ENCODE results near the gene SRMS.

The SRMS gene

DNA sequence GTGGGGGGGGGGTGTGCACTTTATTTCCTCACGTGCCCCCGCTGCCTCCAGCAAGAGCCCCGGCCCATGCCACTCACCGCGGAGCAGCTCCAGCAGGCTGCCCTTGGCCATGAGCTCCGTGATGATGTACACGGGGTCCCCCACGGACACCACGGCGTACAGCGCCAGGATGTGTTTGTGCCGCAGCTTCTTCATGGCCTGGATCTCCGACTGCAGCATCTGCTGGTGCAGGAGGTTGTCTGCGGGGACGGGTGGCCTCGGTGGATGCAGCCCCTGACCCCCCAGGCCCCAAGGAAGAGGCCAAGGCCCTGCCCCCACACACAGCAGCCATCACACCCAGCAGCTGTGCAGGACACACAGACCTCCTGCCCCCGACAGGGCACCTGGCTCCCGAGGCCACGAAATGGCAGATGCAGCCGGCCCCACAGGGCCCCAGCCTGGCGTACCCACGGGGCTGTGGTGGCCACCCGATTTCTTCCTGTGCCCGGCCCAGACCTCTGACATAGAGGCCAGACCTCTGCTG, 15.0 kb downstream of the SRMS start:
- H3K4me3 ChIP-seq (ENCODE audit: low read depth, low read length), result no peak overlapping the region
- no peak overlapping the region for H3K27ac ChIP-seq
- no peaks in the 10 kb centered on the region for H3K79me2 ChIP-seq
- H3K27me3 ChIP-seq (ENCODE audit: control insufficient read depth, insufficient read depth, low read length), result no peaks in the 10 kb centered on the region
- no peak overlapping the region for H3K9ac ChIP-seq
- no peak for TF ChIP-seq CTCF (IDR thresholded peaks at IDR 0.05)
- H3K4me1 ChIP-seq, result no peaks in the 10 kb centered on the region
- H3K36me3 ChIP-seq (ENCODE audit: control insufficient read depth, insufficient read depth, low read length), result no peaks in the 10 kb centered on the region
- no peak overlapping the region for H3K4me2 ChIP-seq (ENCODE audit: low read length)
- H3K9me3 ChIP-seq (ENCODE audit: control insufficient read depth, low read length), result no peaks in the 10 kb centered on the region
- H2AFZ ChIP-seq, result no peak overlapping the region

- Histone ChIP-seq H3K4me2 (ENCODE audit: low read length) (no peak overlapping the region), H3K27me3 (ENCODE audit: control insufficient read depth, insufficient read depth, low read length) (no peaks in the 10 kb centered on the region), H3K36me3 (ENCODE audit: control insufficient read depth, insufficient read depth, low read length) (no peaks in the 10 kb centered on the region), H2AFZ (no peak overlapping the region), H3K4me1 (no peaks in the 10 kb centered on the region), H3K9ac (no peak overlapping the region), H3K9me3 (ENCODE audit: control insufficient read depth, low read length) (no peaks in the 10 kb centered on the region), H3K79me2 (no peaks in the 10 kb centered on the region), H3K4me3 (ENCODE audit: low read depth, low read length) (no peak overlapping the region), H3K27ac (no peak overlapping the region)
- no peak for TF ChIP-seq CTCF (IDR thresholded peaks at IDR 0.05)
Observed at GRCh38 chr20:63531686-63532448, 15.7 kb downstream of the SRMS start.

DNA sequence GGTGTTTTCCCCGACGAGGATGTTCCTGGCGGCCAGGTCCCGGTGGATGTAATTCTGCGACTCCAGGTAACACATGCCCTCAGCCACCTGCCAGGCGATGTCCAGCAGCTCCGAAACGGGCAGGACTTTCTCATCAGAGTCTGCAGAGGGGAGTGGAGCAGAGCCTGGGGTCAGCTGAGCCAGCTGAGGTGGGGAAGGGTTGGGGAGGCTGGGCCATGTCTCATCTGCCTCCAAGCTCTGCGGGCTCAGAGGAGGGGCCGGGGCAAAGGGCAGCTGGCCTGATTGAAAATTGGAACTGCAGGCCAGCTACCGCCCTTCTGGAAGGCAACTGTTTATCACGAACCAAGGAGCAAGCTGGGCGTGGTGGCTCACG, 16.8 kb downstream of the SRMS start:
- Histone ChIP-seq H3K9me3 (ENCODE audit: control insufficient read depth, low read length) (no peaks in the 10 kb centered on the region), H3K79me2 (no peaks in the 10 kb centered on the region), H3K36me3 (ENCODE audit: control insufficient read depth, insufficient read depth, low read length) (no peaks in the 10 kb centered on the region), H3K4me3 (ENCODE audit: low read depth, low read length) (no peak overlapping the region), H3K27me3 (ENCODE audit: control insufficient read depth, insufficient read depth, low read length) (no peaks in the 10 kb centered on the region), H3K27ac (no peak overlapping the region), H3K9ac (no peak overlapping the region), H2AFZ (no peak overlapping the region), H3K4me2 (ENCODE audit: low read length) (no peak overlapping the region), H3K4me1 (no peaks in the 10 kb centered on the region)
- no peak for TF ChIP-seq CTCF (IDR thresholded peaks at IDR 0.05)

DNA sequence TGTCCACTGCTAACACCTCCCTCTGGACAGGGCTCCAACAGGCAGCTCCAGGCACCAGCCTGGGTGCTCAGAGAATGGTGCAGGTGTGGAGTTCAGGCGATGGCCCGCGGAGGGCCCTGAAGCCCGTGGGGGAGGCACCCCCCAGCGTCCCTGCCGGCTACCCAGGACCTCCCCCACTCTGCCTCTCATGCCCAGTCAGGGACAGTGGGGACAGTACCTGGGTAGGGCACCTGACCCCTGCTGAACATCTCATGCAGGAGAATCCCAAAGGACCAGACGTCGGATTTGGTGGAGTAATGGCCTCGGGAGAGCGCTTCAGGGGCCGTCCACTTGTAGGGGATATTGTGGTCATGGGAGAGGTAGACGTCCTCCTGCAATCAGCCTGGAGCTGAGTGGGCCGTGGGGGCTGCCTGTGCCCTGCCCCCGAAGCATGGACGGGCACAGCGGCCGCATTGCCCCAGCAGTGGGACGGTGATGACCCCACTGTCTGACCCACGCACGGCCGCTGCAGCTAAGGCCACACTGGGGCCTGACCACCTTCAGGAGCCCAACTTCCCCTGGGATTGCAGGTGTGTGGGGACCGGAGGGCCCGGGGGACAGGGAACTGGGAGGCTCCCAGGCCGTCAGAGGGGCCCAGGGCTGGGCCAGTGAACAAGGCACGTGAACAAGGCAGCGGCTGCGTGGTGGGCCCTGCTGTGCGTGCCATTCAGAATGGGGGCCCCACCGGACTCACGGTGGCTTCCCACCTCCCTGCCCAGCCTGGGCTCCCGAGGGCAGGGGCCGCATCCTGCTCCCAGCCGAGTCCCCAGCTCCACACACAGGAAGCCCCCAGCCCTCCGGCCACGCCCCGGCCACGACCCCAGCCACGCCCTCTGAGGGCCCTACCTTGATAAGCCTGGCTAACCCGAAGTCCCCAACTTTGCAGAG, 17.4 kb downstream of the SRMS start:
- Histone ChIP-seq H3K4me3 (ENCODE audit: low read depth, low read length) (no peak overlapping the region), H3K27ac (no peak overlapping the region), H3K4me2 (ENCODE audit: low read length) (no peak overlapping the region), H3K9ac (no peak overlapping the region), H3K36me3 (ENCODE audit: control insufficient read depth, insufficient read depth, low read length) (no peaks in the 10 kb centered on the region), H3K9me3 (ENCODE audit: control insufficient read depth, low read length) (no peaks in the 10 kb centered on the region), H3K27me3 (ENCODE audit: control insufficient read depth, insufficient read depth, low read length) (no peaks in the 10 kb centered on the region), H3K79me2 (no peaks in the 10 kb centered on the region), H3K4me1 (no peaks in the 10 kb centered on the region), H2AFZ (no peak overlapping the region)
- no peak for TF ChIP-seq CTCF (IDR thresholded peaks at IDR 0.05)
